Measurements from ENCODE around the gene FLNB. TPM values are rescaled to one million over a fixed set of nuclear protein-coding genes. Genes with fewer than 3 reads are reported as not detected.
A peak's percentile ranks its signal among the peaks of the same experiment; 100 is the strongest.

Gene FLNB
- total RNA-seq, 2 donors from 2014 or later = 104 to 121 TPM

DNA sequence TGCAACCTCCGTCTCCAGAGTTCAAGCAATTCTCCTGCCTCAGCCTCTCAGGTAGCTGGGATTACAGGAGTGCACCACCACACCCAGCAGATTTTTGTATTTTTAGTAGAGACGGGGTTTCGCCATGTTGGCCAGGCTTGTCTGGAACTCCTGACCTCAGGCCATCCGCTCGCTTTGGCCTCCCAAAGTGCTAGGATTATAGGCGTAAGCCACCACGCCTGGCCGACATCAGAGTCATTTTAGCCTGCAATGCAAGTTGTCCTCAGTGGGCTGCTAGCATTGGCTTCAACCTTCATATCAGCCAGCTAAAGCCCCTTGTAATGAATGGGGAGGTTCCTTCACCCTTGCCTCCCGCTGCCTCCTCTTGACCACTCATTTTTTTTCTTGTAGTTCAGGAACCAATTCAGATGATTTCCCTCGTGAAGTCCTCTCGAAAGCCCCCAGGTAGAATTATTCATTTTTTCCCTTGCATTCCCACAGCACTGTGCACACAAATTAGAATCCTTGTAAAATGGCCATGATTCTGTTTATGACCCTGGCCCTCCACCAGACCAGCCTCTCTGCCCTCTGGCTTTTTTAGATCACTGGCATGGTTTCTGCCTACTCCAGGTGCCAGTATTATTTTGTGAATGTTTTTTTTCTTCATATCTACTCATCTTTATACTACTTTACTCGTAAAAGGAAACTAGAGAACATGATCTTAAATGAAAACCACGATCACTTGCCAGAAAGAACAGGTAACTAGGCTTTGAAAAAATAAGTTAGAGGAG is 29.1 kb downstream of the FLNB start:
- H3K36me3 ChIP-seq (replicated peaks in 1 of 2; ENCODE audit: insufficient read depth in 1 of 2, low read depth in 2 of 2) = no peaks in the 10 kb centered on the region
- intact Hi-C loops (cut with DNase I) = no loop called here
- H3K4me3 ChIP-seq = no peak overlapping the region
- H3K27ac ChIP-seq = no peak overlapping the region
- ATAC-seq = no peak
- no peak for TF ChIP-seq CTCF (IDR thresholded peaks at IDR 0.05)
- TF ChIP-seq POLR2A (IDR thresholded peaks at IDR 0.05) = no peak
- DNase-seq = no peak
- H3K4me1 ChIP-seq = peaks cover 46% of the 10 kb centered on the region
- 94 to 95% methylated on average over 13 of the region's 13 CpGs for WGBS, 2 donors
- no peaks in the 10 kb centered on the region for H3K27me3 ChIP-seq
- no peaks in the 10 kb centered on the region for H3K9me3 ChIP-seq

GRCh38 chr3:58038675-58039292 is 30.6 kb downstream of the FLNB start:
- no peak for DNase-seq
- TF ChIP-seq CTCF (IDR thresholded peaks at IDR 0.05) = no peak
- no peak for TF ChIP-seq POLR2A (IDR thresholded peaks at IDR 0.05)
- H3K27me3 ChIP-seq = no peaks in the 10 kb centered on the region
- no peaks in the 10 kb centered on the region for H3K9me3 ChIP-seq
- intact Hi-C loops (cut with DNase I) = no loop called here
- H3K36me3 ChIP-seq (replicated peaks in 1 of 2; ENCODE audit: insufficient read depth in 1 of 2, low read depth in 2 of 2) = no peaks in the 10 kb centered on the region
- 78 to 89% methylated on average over 8 of the region's 8 CpGs for WGBS, 2 donors
- no peak overlapping the region for H3K27ac ChIP-seq
- ATAC-seq = no peak
- peaks cover 60% of the 10 kb centered on the region for H3K4me1 ChIP-seq
- H3K4me3 ChIP-seq = no peak overlapping the region

GRCh38 chr3:58039601-58040000 is 31.4 kb downstream of the FLNB start:
- TF ChIP-seq CTCF (IDR thresholded peaks at IDR 0.05) (no peak), POLR2A (IDR thresholded peaks at IDR 0.05) (no peak)
- no peak for ATAC-seq
- Histone ChIP-seq H3K27ac (peak overlapping the region; percentile 4 to 66 (median 58)), H3K4me1 (peaks cover 63% of the 10 kb centered on the region), H3K9me3 (no peaks in the 10 kb centered on the region), H3K36me3 (replicated peaks in 1 of 2; ENCODE audit: insufficient read depth in 1 of 2, low read depth in 2 of 2) (no peaks in the 10 kb centered on the region), H3K4me3 (no peak overlapping the region), H3K27me3 (no peaks in the 10 kb centered on the region)
- no peak for DNase-seq
- 73 to 74% methylated on average over 2 of the region's 2 CpGs for WGBS, 2 donors
- intact Hi-C loops (cut with DNase I) = no loop called here

DNA sequence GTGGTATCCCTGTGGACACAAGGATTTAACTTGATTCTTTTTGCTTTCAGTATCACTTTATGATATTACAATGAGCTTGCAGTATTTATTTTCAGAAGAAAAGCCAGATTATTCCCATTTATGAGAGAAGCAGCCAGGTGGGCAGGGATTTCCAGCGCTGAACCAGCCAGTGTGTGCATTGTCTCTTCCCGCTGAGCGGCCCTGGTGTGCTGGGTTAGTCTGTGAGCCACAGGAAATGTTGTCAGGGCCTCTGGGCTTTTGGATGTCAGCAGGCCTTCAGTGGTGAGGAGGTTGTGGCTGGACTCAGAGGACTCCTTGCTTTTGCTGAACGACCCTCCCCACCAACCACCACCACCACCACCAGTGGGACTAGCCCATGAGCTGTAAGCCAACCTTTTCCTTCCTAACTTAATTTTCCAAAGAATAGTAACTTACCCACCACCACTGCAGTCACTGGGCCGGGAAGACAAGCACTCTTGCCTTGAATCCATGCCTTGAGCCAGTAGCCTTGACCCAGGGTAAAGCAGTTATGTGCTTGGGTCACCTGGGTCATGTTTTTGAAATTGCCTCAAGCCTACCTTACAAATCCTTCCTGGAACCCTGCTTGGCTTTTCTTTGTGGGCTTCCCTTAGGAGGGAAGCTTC is 33.1 kb downstream of the FLNB start:
- DNase-seq = peak in 2 of 4 donors; percentile 33 to 38
- Histone ChIP-seq H3K27ac (peak overlapping the region; percentile 11 to 66 (median 58)), H3K4me3 (no peak overlapping the region), H3K9me3 (no peaks in the 10 kb centered on the region), H3K27me3 (no peaks in the 10 kb centered on the region), H3K36me3 (replicated peaks in 1 of 2; ENCODE audit: insufficient read depth in 1 of 2, low read depth in 2 of 2) (no peaks in the 10 kb centered on the region), H3K4me1 (peaks cover 52% of the 10 kb centered on the region)
- ATAC-seq = peak; percentile 33
- intact Hi-C loops (cut with DNase I) = no loop called here
- WGBS, 2 donors = 56 to 81% methylated on average over 5 of the region's 5 CpGs
- TF ChIP-seq POLR2A (IDR thresholded peaks at IDR 0.05) (no peak), CTCF (IDR thresholded peaks at IDR 0.05) (no peak)
